ENCODE measurements around the gene HMGCS2.

HMGCS2 gene

GRCh38 chr1:119727991-119728390, 40.7 kb downstream of the HMGCS2 start:
- Histone ChIP-seq H3K27ac (ENCODE audit: extremely low read depth, low read depth, low read length) (no peak overlapping the region), H3K36me3 (ENCODE audit: control insufficient read depth in 2 of 2, insufficient read depth in 1 of 2, low read length in 2 of 2) (peaks cover 19 to 100% of the 10 kb centered on the region in 2 experiments)

GRCh38 chr1:119725626-119726025, 43.1 kb downstream of the HMGCS2 start:
- CTCF ChIA-PET, result no interaction called here
- Histone ChIP-seq H3K36me3 (ENCODE audit: control insufficient read depth in 2 of 2, insufficient read depth in 1 of 2, low read length in 2 of 2) (peaks cover 26 to 100% of the 10 kb centered on the region in 2 experiments), H3K9me3 (ENCODE audit: control insufficient read depth, insufficient read depth, low read depth, low read length) (no peaks in the 10 kb centered on the region), H3K27ac (ENCODE audit: extremely low read depth, low read depth, low read length) (no peak overlapping the region), H3K4me1 (ENCODE audit: control insufficient read depth, insufficient read depth, low read length) (no peaks in the 10 kb centered on the region), H3K4me3 (ENCODE audit: low read depth, low read length) (no peak overlapping the region)
- TF ChIP-seq KLF16 (tag by site-specific recombination; IDR thresholded peaks at IDR 0.05), result no peak
- TF ChIP-seq PRDM6 (tag by site-specific recombination; IDR thresholded peaks at IDR 0.05), result no peak
- TF ChIP-seq ZBTB48 (tag by site-specific recombination; IDR thresholded peaks at IDR 0.05), result no peak
- no peak for TF ChIP-seq BCL11A (tag by site-specific recombination; IDR thresholded peaks at IDR 0.05; ENCODE audit: low read depth)
- TF ChIP-seq ZNF792 (tag by site-specific recombination; IDR thresholded peaks at IDR 0.05), result no peak
- no peak for TF ChIP-seq ZNF274 (IDR thresholded peaks at IDR 0.05; ENCODE audit: low read length)
- no peak for TF ChIP-seq ZNF274 (tag by site-specific recombination; IDR thresholded peaks at IDR 0.05; ENCODE audit: borderline replicate concordance)
- TF ChIP-seq INSM2 (tag by site-specific recombination; IDR thresholded peaks at IDR 0.05), result no peak
- no peak for TF ChIP-seq MYNN (tag by site-specific recombination; IDR thresholded peaks at IDR 0.05; ENCODE audit: borderline replicate concordance)
- no peak for TF ChIP-seq ZNF19 (tag by site-specific recombination; IDR thresholded peaks at IDR 0.05; ENCODE audit: low read depth)
- TF ChIP-seq HOXC10 (CRISPR knock-in tag; IDR thresholded peaks at IDR 0.05), result no peak
- POLR2A ChIA-PET, result interaction anchor here (1.3 to 1.9 kb wide), 2 partner anchors 14 to 77 kb away, joined by 4 to 11 read pairs; partner anchors contain the start of genes PHGDH and ZNF697

More at GRCh38 chr1:119727991-119728390, 40.7 kb downstream of the HMGCS2 start:
- H3K4me3 ChIP-seq (ENCODE audit: low read depth, low read length), result no peak overlapping the region
- H3K9me3 ChIP-seq (ENCODE audit: control insufficient read depth, insufficient read depth, low read depth, low read length), result no peaks in the 10 kb centered on the region
- TF ChIP-seq SCRT2 (tag by site-specific recombination; IDR thresholded peaks at IDR 0.05), result no peak
- TF ChIP-seq HOXC10 (CRISPR knock-in tag; IDR thresholded peaks at IDR 0.05), result no peak
- no peak for TF ChIP-seq ZNF792 (tag by site-specific recombination; IDR thresholded peaks at IDR 0.05)
- POLR2A ChIA-PET, result interaction anchor here (0.8 kb wide), 1 partner anchor 16 kb away, joined by 5 read pairs; the partner anchor contains the start of gene PHGDH
- CTCF ChIA-PET, result interaction anchor here (1.0 kb wide), 1 partner anchor 16 kb away, joined by 5 read pairs; no protein-coding TSS in a partner anchor
- H3K4me1 ChIP-seq (ENCODE audit: control insufficient read depth, insufficient read depth, low read length), result no peaks in the 10 kb centered on the region

GRCh38 chr1:119724611-119725218, 44.0 kb downstream of the HMGCS2 start:
- Histone ChIP-seq H3K9me3 (ENCODE audit: control insufficient read depth, insufficient read depth, low read depth, low read length) (no peaks in the 10 kb centered on the region), H3K27ac (ENCODE audit: extremely low read depth, low read depth, low read length) (no peak overlapping the region), H3K4me1 (ENCODE audit: control insufficient read depth, insufficient read depth, low read length) (no peaks in the 10 kb centered on the region), H3K4me3 (ENCODE audit: low read depth, low read length) (no peak overlapping the region), H3K36me3 (ENCODE audit: control insufficient read depth in 2 of 2, insufficient read depth in 1 of 2, low read length in 2 of 2) (peaks cover 26 to 100% of the 10 kb centered on the region in 2 experiments)
- CTCF ChIA-PET, result interaction anchor here (0.6 to 1.1 kb wide), 3 partner anchors 17 to 416 kb away, joined by 3 to 8 read pairs (median 3); no protein-coding TSS in a partner anchor
- no peak for TF ChIP-seq ZBTB21 (tag by site-specific recombination; IDR thresholded peaks at IDR 0.05)
- peak; percentile 41 for TF ChIP-seq ZFHX2 (tag by site-specific recombination; conservative IDR thresholded peaks at IDR 0.05)
- TF ChIP-seq ZNF48 (tag by site-specific recombination; IDR thresholded peaks at IDR 0.05), result no peak
- no peak for TF ChIP-seq ZNF2 (tag by site-specific recombination; IDR thresholded peaks at IDR 0.05)
- no peak for TF ChIP-seq ZNF146 (tag by site-specific recombination; IDR thresholded peaks at IDR 0.05)
- POLR2A ChIA-PET, result interaction anchor here (1.3 to 1.9 kb wide), 3 partner anchors 9 to 76 kb away, joined by 4 to 11 read pairs (median 4); partner anchors contain the start of genes PHGDH and ZNF697
